Smooth muscle cell (in vitro differentiated cells): ENCODE measurements around the gene CEP126. TPM values are rescaled to one million over a fixed set of nuclear protein-coding genes. Genes with fewer than 3 reads are reported as not detected.
A peak's percentile ranks its signal among the peaks of the same experiment; 100 is the strongest.

Experiments
- DNase-seq: peaks from one replicate; lab custom pipeline; 2025; ENCODE audit not compliant: unreplicated experiment; lab: John Stamatoyannopoulos, UW
- H2AFZ ChIP-seq: fragments of 200-600 bp; sonication (generic); 2 replicates; pipeline ENCODE4 v1.6.0; 2016; ENCODE audit warnings: antibody characterized with exemption, low read depth, mild to moderate bottlenecking
- H3F3A ChIP-seq: fragments of 200-600 bp; sonication (generic); 2 replicates; pipeline ENCODE4 v1.6.0; 2017; ENCODE audit warnings: antibody characterized with exemption, low read depth
- H3K27ac ChIP-seq: fragments of 200-600 bp; sonication (generic); 2 replicates; pipeline ENCODE4 v1.5.1; 2016; ENCODE audit warnings: low read depth, mild to moderate bottlenecking
- H3K27me3 ChIP-seq: fragments of 200-600 bp; sonication (generic); 2 replicates; pipeline ENCODE4 v1.6.1; 2016; ENCODE audit warnings: low read depth, mild to moderate bottlenecking
- H3K36me3 ChIP-seq: fragments of 200-600 bp; sonication (generic); 2 replicates; pipeline ENCODE4 v1.5.1; 2016; ENCODE audit warnings: low read depth
- H3K4me1 ChIP-seq: fragments of 200-600 bp; sonication (generic); 2 replicates; pipeline ENCODE4 v1.5.1; 2016; ENCODE audit warnings: low read depth
- H3K4me2 ChIP-seq: fragments of 200-600 bp; sonication (generic); 2 replicates; pipeline ENCODE4 v1.6.0; 2016; ENCODE audit warnings: mild to moderate bottlenecking
- H3K4me3 ChIP-seq: fragments of 200-600 bp; sonication (generic); 2 replicates; pipeline ENCODE4 v1.5.1; 2016; ENCODE audit warnings: mild to moderate bottlenecking
- H3K79me2 ChIP-seq: fragments of 200-600 bp; sonication (generic); 2 replicates; pipeline ENCODE4 v1.6.0; 2016; ENCODE audit warnings: low read depth, mild to moderate bottlenecking
- H3K9ac ChIP-seq: fragments of 200-600 bp; sonication (generic); 2 replicates; pipeline ENCODE4 v1.6.0; 2016; ENCODE audit warnings: low read depth
- H3K9me3 ChIP-seq: fragments of 200-600 bp; sonication (generic); replicated peaks from 2 replicates; pipeline ENCODE4 v1.5.1; 2016; ENCODE audit warnings: low read depth
- H4K20me1 ChIP-seq: fragments of 200-600 bp; sonication (generic); 2 replicates; pipeline ENCODE4 v1.6.0; 2016; ENCODE audit warnings: low read depth
- CTCF ChIP-seq: fragments of 200-600 bp; sonication (generic); IDR thresholded peaks from 2 replicates; pipeline ENCODE4 v1.5.1; 2017; ENCODE audit warnings: borderline replicate concordance, mild to moderate bottlenecking, antibody characterized with exemption; ENCODE audit not compliant: insufficient read depth, poor library complexity, severe bottlenecking
- WGBS: methylation state at CpG from one replicate; pipeline ENCODE4 v1.1.7; 2016; ENCODE audit warnings: low lambda C conversion rate; 5-methylcytosine and 5-hydroxymethylcytosine counted together
- polyA plus RNA-seq: library from polyadenylated mRNA; unstranded; fragments of >200 nt; fragmentation: Nextera tagmentation; extraction: Ambion mirVana; gene quantifications from 2 replicates; pipeline ENCODE4 v1.2.1, GENCODE V29; 2016
- total RNA-seq: library from RNA; depleted of rRNA; stranded (reverse); fragments of >200 nt; gene quantifications from 2 replicates; pipeline ENCODE4 v1.2.3, GENCODE V29; 2014

The CEP126 gene
- total and polyA plus RNA-seq, 2 experiments from 2014 or later, result 1.6 to 2.3 TPM

DNA sequence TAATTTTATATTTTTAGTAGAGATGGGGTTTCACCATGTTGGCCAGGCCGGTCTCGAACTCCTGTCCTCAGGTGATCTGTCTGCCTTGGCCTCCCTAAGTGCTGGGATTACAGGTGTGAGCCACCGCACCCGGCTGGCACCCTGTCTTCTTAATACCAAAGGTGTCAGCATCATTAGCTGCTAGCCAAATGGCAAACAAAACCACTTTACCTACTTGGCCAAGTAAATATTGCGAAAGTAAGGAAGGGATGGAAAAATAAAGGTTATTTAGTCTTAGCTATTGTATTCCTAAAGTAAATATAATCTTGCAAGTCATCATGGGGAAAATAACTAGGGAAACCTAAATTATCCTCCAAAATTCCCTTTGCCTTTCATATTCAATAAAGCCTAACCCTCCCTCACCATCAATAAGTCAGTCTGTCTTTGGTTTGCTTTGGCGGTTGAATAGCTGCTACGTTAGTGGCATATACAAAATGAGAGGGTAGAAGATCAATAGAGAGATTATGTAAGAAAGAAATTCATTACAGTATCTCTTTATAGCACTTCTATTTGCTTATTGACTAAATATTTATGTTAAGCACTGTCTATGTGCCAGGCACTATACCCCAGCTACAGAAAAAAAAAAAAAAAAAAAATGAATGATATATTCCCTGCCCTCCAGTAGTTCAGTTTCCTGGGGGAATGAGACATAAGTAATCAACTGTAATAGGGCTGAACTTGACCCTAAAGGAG lies 92.2 kb downstream of the CEP126 start:
- no peaks in the 10 kb centered on the region for H3K36me3 ChIP-seq
- H3K4me1 ChIP-seq, result no peaks in the 10 kb centered on the region
- DNase-seq, result no peak
- H3K9me3 ChIP-seq, result no peaks in the 10 kb centered on the region
- H3K79me2 ChIP-seq, result no peaks in the 10 kb centered on the region
- WGBS, result 89% methylated on average over 7 of the region's 7 CpGs
- no peak overlapping the region for H3K27ac ChIP-seq
- H3K27me3 ChIP-seq, result no peaks in the 10 kb centered on the region
- H3F3A ChIP-seq, result peaks cover 10% of the 10 kb centered on the region
- H3K4me3 ChIP-seq, result no peak overlapping the region
- H3K9ac ChIP-seq, result no peak overlapping the region
- H3K4me2 ChIP-seq, result no peak overlapping the region
- no peak for TF ChIP-seq CTCF
- H4K20me1 ChIP-seq, result no peaks in the 10 kb centered on the region
- no peak overlapping the region for H2AFZ ChIP-seq

DNA sequence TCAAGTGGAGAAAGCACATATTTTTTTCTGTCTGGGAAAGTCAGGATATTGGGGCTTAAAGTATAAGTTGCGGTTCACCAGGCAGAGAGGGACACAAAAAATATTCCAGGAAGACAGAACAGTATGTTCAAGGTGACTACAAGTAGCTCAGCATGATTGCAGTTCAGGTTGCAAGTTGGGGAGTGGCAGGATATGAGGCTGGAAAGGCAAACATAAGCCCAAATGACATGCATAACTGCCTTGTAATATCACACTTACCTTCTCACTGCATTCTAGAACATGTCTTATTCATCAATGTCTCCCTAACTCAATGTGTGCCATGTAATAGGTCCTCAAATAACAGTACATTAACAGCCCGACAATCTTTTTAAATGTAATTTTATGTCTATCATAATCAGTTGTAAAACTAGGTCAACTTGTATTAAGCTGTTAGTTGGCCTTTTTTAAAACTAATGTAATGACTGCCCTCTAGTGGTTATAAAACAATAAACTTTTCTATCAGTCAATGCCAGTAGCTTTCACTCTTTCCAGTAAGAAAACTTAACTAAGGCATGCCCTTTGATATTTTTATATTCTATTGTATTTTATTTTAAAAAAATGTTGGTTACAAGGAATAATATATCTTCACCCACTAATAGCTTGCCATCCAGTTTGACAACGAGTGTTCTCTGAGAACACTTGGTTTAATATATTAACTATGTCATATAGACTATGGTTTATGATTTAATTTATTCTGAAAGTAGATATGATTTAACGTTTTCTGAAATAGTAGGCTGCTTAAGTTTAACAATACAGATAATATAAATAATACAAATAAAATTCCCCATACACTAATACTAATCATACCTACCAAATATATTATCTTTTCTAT lies 93.0 kb downstream of the CEP126 start:
- no peaks in the 10 kb centered on the region for H3K79me2 ChIP-seq
- H3K9me3 ChIP-seq, result no peaks in the 10 kb centered on the region
- H3K36me3 ChIP-seq, result no peaks in the 10 kb centered on the region
- peak; percentile 65 for TF ChIP-seq CTCF
- no peaks in the 10 kb centered on the region for H3K27me3 ChIP-seq
- H3F3A ChIP-seq, result peaks cover 10% of the 10 kb centered on the region
- H3K27ac ChIP-seq, result no peak overlapping the region
- no peaks in the 10 kb centered on the region for H3K4me1 ChIP-seq
- H4K20me1 ChIP-seq, result no peaks in the 10 kb centered on the region
- H3K4me2 ChIP-seq, result no peak overlapping the region
- WGBS, result 32% methylated on average over 4 of the region's 4 CpGs
- H2AFZ ChIP-seq, result no peak overlapping the region
- no peak overlapping the region for H3K9ac ChIP-seq
- no peak for DNase-seq
- no peak overlapping the region for H3K4me3 ChIP-seq

DNA sequence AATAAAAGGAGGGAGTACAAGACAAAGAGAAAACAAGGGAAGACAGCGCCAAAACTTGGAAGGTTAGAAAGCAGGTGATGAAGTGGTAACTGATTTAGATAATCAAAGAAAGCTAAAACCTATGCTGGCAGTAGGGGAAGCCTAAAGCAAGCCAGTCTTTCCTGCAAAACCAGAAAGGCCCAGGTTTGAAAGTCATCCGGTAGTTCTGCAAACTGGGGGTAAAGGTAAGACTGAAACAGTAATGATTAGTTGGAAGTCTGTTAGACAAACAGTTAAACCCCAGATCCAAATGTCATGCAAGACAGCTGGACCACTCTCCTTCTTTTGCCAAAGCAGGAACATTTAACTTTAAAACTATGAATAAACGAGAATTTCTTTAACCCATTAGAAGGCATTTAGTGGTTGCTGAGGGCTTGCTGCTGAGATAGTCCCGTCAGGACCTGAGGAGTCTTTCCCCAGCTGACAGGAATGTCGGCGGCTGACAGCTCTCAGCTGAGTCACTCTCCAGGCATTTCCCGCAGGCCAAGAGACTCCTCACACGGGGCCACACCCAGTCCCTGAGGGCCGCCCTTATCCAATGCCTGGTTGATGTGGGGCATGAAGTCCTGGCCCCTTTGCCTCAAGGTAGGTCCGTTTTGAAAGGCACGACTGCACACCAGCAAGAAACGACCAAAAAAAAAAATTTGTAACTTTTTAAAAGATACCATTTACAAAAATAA lies 96.1 kb downstream of the CEP126 start:
- no peak for TF ChIP-seq CTCF
- H3K4me3 ChIP-seq, result peak overlapping the region; percentile 11

More for the DNA sequence above, 96.1 kb downstream of the CEP126 start:
- Histone ChIP-seq H4K20me1 (no peaks in the 10 kb centered on the region), H3F3A (peaks cover 10% of the 10 kb centered on the region), H3K4me2 (peak overlapping the region; percentile 75), H3K9ac (peak overlapping the region; percentile 30), H3K27ac (peak overlapping the region; percentile 77), H3K4me1 (no peaks in the 10 kb centered on the region), H3K9me3 (no peaks in the 10 kb centered on the region), H3K36me3 (no peaks in the 10 kb centered on the region), H2AFZ (peak overlapping the region; percentile 60), H3K79me2 (no peaks in the 10 kb centered on the region), H3K27me3 (no peaks in the 10 kb centered on the region)
- WGBS, result 9% methylated on average over 12 of the region's 12 CpGs
- DNase-seq, result no peak
